H9 (cell line): ENCODE results near the gene NRROS. TPM values are rescaled to one million over a fixed set of nuclear protein-coding genes. Genes with fewer than 3 reads are reported as not detected.

Source experiments
- DNase-seq: peaks from one replicate; pipeline ENCODE4 v3.0.0-alpha.2; 2017
- H2AFZ ChIP-seq: one replicate; pipeline ENCODE4 v1.6.1; 2013; ENCODE audit warnings: mild to moderate bottlenecking, low read length, control low read depth, moderate library complexity
- H2AK5ac ChIP-seq: 2 replicates; pipeline ENCODE4 v1.6.1; 2013; ENCODE audit warnings: low read length, control low read depth, mixed read lengths; ENCODE audit not compliant: insufficient read length
- H2BK120ac ChIP-seq: one replicate; pipeline ENCODE4 v1.6.1; 2013; ENCODE audit warnings: low read depth, mild to moderate bottlenecking, low read length, control low read depth, inconsistent platforms; ENCODE audit not compliant: poor library complexity, severe bottlenecking
- H2BK12ac ChIP-seq: 2 replicates; pipeline ENCODE4 v1.6.1; 2013; ENCODE audit warnings: low read length, control low read depth, mixed read lengths, low read depth; ENCODE audit not compliant: insufficient read length
- H2BK15ac ChIP-seq: 2 replicates; pipeline ENCODE4 v1.6.1; 2013; ENCODE audit warnings: low read depth, low read length, control low read depth
- H2BK20ac ChIP-seq: one replicate; pipeline ENCODE4 v1.6.1; 2013; ENCODE audit warnings: low read depth, mild to moderate bottlenecking, low read length, control low read depth, inconsistent platforms; ENCODE audit not compliant: poor library complexity, severe bottlenecking
- H2BK5ac ChIP-seq: 2 replicates; pipeline ENCODE4 v1.6.1; 2013; ENCODE audit warnings: low read length, control low read depth, mixed read lengths; ENCODE audit not compliant: insufficient read length
- H3K14ac ChIP-seq: 2 replicates; pipeline ENCODE4 v1.6.1; 2013; ENCODE audit warnings: low read length, control low read depth; ENCODE audit not compliant: insufficient read depth
- H3K18ac ChIP-seq: 2 replicates; pipeline ENCODE4 v1.6.1; 2013; ENCODE audit warnings: low read depth, mild to moderate bottlenecking, mixed read lengths, low read length, control low read depth; ENCODE audit not compliant: insufficient read length
- H3K23ac ChIP-seq: 2 replicates; pipeline ENCODE4 v1.6.1; 2013; ENCODE audit warnings: low read length, control low read depth, mixed read lengths, low read depth; ENCODE audit not compliant: insufficient read length
- H3K23me2 ChIP-seq: 2 replicates; pipeline ENCODE4 v1.6.1; 2013; ENCODE audit warnings: low read depth, mild to moderate bottlenecking, mixed read lengths, low read length, control low read depth; ENCODE audit not compliant: insufficient read length, poor library complexity, severe bottlenecking
- H3K27ac ChIP-seq: 2 replicates; pipeline ENCODE4 v1.5.1; 2013; ENCODE audit warnings: low read length, control low read depth, mixed read lengths, low read depth; ENCODE audit not compliant: insufficient read length
- H3K27me3 ChIP-seq: 2 replicates; pipeline ENCODE4 v1.6.1; 2013; ENCODE audit warnings: low read length, control low read depth, inconsistent platforms; ENCODE audit not compliant: insufficient read depth
- H3K4ac ChIP-seq: 2 replicates; pipeline ENCODE4 v1.6.1; 2013; ENCODE audit warnings: low read depth, mild to moderate bottlenecking, control low read depth, inconsistent platforms, low read length, moderate library complexity
- H3K4me1 ChIP-seq: 2 replicates; pipeline ENCODE4 v1.6.1; 2013; ENCODE audit warnings: low read length, control low read depth, inconsistent platforms; ENCODE audit not compliant: insufficient read depth
- H3K4me2 ChIP-seq: 2 replicates; pipeline ENCODE4 v1.6.1; 2013; ENCODE audit warnings: low read length, control low read depth, mixed read lengths; ENCODE audit not compliant: insufficient read length, insufficient read depth
- H3K56ac ChIP-seq: 2 replicates; pipeline ENCODE4 v1.6.1; 2013; ENCODE audit warnings: low read depth, mild to moderate bottlenecking, mixed read lengths, low read length, control low read depth; ENCODE audit not compliant: insufficient read length
- H3K79me1 ChIP-seq: 2 replicates; pipeline ENCODE4 v1.6.1; 2013; ENCODE audit warnings: low read depth, mild to moderate bottlenecking, moderate library complexity, low read length, control low read depth, inconsistent platforms; ENCODE audit not compliant: insufficient read depth, poor library complexity, severe bottlenecking
- H3K79me2 ChIP-seq: 2 replicates; pipeline ENCODE4 v1.6.1; 2013; ENCODE audit warnings: low read length, control low read depth, inconsistent platforms; ENCODE audit not compliant: insufficient read depth
- H3K9ac ChIP-seq: 2 replicates; pipeline ENCODE4 v1.6.1; 2013; ENCODE audit warnings: low read length, control low read depth, mixed read lengths; ENCODE audit not compliant: insufficient read length; ENCODE audit errors: extremely low read depth
- H3K9me3 ChIP-seq: one replicate; pipeline ENCODE4 v1.6.1; 2013; ENCODE audit warnings: low read depth, low read length, inconsistent platforms; ENCODE audit not compliant: control insufficient read depth
- H3T11ph ChIP-seq: one replicate; pipeline ENCODE4 v1.6.1; 2013; ENCODE audit warnings: mild to moderate bottlenecking, low read length, control low read depth, inconsistent platforms
- H4K20me1 ChIP-seq: one replicate; pipeline ENCODE4 v1.6.1; 2013; ENCODE audit not compliant: control insufficient read depth, insufficient read length, insufficient read depth
- H4K5ac ChIP-seq: 2 replicates; pipeline ENCODE4 v1.6.1; 2013; ENCODE audit warnings: low read depth, mild to moderate bottlenecking, mixed read lengths, low read length, control low read depth; ENCODE audit not compliant: insufficient read length
- H4K8ac ChIP-seq: replicated peaks from 2 replicates; pipeline ENCODE4 v1.6.1; 2013; ENCODE audit warnings: low read length, control low read depth, mixed read lengths, low read depth; ENCODE audit not compliant: insufficient read length
- H4K91ac ChIP-seq: 2 replicates; pipeline ENCODE4 v1.6.1; 2013; ENCODE audit warnings: low read depth, mild to moderate bottlenecking, moderate library complexity, mixed read lengths, low read length, control low read depth; ENCODE audit not compliant: insufficient read length
- H3K27ac Mint-ChIP-seq, 3 experiments: 2 replicates in 2 of 3; 3 replicates in 1 of 3; pipeline ENCODE4 v1.8.0; 2020 to 2021; ENCODE audit warnings: mixed read lengths in 3 of 3, mild to moderate bottlenecking in 1 of 3, moderate library complexity in 1 of 3
- H3K27me3 Mint-ChIP-seq: 2 replicates; pipeline ENCODE4 v1.8.0; 2021; ENCODE audit warnings: low read depth, mild to moderate bottlenecking, moderate library complexity, mixed read lengths
- H3K36me3 Mint-ChIP-seq, 3 experiments: 2 replicates in 2 of 3; 3 replicates in 1 of 3; pipeline ENCODE4 v1.8.0; 2020 to 2021; ENCODE audit warnings: low read depth in 3 of 3, mixed read lengths in 3 of 3; ENCODE audit not compliant: insufficient read depth in 1 of 3
- H3K4me1 Mint-ChIP-seq, 2 experiments: 2 replicates each; pipeline ENCODE4 v1.8.0; 2020; ENCODE audit warnings: mixed read lengths in 2 of 2
- H3K4me3 Mint-ChIP-seq, 2 experiments: 2 replicates in 1 of 2; 3 replicates in 1 of 2; pipeline ENCODE4 v1.8.0; 2020 to 2021; ENCODE audit warnings: mild to moderate bottlenecking in 2 of 2, mixed read lengths in 2 of 2, moderate library complexity in 1 of 2
- H3K9me3 Mint-ChIP-seq, 2 experiments: 2 replicates in 1 of 2; 3 replicates in 1 of 2; pipeline ENCODE4 v1.8.0; 2020; ENCODE audit warnings: mild to moderate bottlenecking in 2 of 2, mixed read lengths in 2 of 2, moderate library complexity in 1 of 2
- CTCF ChIP-seq: fragments of 200-600 bp; sonication (generic); conservative IDR thresholded peaks from 3 replicates; pipeline ENCODE4 v1.8.0; 2021; ENCODE audit warnings: antibody characterized with exemption, mild to moderate bottlenecking
- WGBS: extraction: QIAGEN DNeasy Blood & Tissue Kit; methylation state at CpG from one replicate; pipeline ENCODE4 v1.1.7; 2013; ENCODE audit warnings: missing lambda C conversion rate, low lambda C conversion rate, mixed read lengths; ENCODE audit not compliant: insufficient read length; ENCODE audit errors: extremely low coverage; 5-methylcytosine and 5-hydroxymethylcytosine counted together
- total RNA-seq: library from RNA; stranded (reverse); gene quantifications from 2 replicates; pipeline ENCODE4 v1.2.1, GENCODE V29; 2021

Gene NRROS
- total RNA-seq, 1 experiment from 2014 or later = 4.0 TPM

GRCh38 chr3:196654735-196655090 is 15.2 kb downstream of the NRROS start:
- no peak overlapping the region for H3K56ac ChIP-seq
- no peak overlapping the region for H2BK15ac ChIP-seq
- DNase-seq = no peak
- no peak overlapping the region for H3K23ac ChIP-seq
- H3K14ac ChIP-seq = no peak overlapping the region; the same call in 1 of the 2 replicates
- H4K5ac ChIP-seq = no peak overlapping the region
- H3K79me2 ChIP-seq = no peaks in the 10 kb centered on the region
- no peak overlapping the region for H2BK5ac ChIP-seq
- no peaks in the 10 kb centered on the region for H3K27me3 ChIP-seq
- H3K18ac ChIP-seq = no peak overlapping the region
- H2BK120ac ChIP-seq = no peak overlapping the region
- H3K4me2 ChIP-seq = no peak overlapping the region
- H3K9me3 ChIP-seq = no peaks in the 10 kb centered on the region
- H2AFZ ChIP-seq = no peak overlapping the region
- no peak overlapping the region for H3K27ac Mint-ChIP-seq
- no peak overlapping the region for H2BK12ac ChIP-seq
- H3K4me1 Mint-ChIP-seq = peaks cover 13 to 19% of the 10 kb centered on the region in 2 experiments
- no peaks in the 10 kb centered on the region; the same call in 1 of the 2 replicates for H3K4me1 ChIP-seq
- no peak overlapping the region for H3K9ac ChIP-seq
- no CpG with 5 or more reads among the region's 7 CpGs for WGBS
- no peak overlapping the region for H3T11ph ChIP-seq
- H3K4ac ChIP-seq = no peak overlapping the region
- H3K27ac ChIP-seq = no peak overlapping the region
- H3K4me3 Mint-ChIP-seq = no peak overlapping the region
- H3K9me3 Mint-ChIP-seq = no peaks in the 10 kb centered on the region
- H3K36me3 Mint-ChIP-seq = no peaks in the 10 kb centered on the region
- no peaks in the 10 kb centered on the region for H3K27me3 Mint-ChIP-seq
- no peaks in the 10 kb centered on the region for H3K23me2 ChIP-seq
- no peaks in the 10 kb centered on the region for H3K79me1 ChIP-seq
- H4K20me1 ChIP-seq = no peaks in the 10 kb centered on the region
- no peak overlapping the region for H4K91ac ChIP-seq
- H2BK20ac ChIP-seq = no peak overlapping the region
- no peak for TF ChIP-seq CTCF
- no peak overlapping the region for H2AK5ac ChIP-seq
- H4K8ac ChIP-seq = no peak overlapping the region
